GM12878 (cell line): ENCODE data around the gene CHCT1. TPM values are rescaled to one million over a fixed set of nuclear protein-coding genes. Genes with fewer than 3 reads are reported as not detected.

Experiments
- ATAC-seq: fragments of 200-7000 bp; cut with Tn5 transposase; 3 replicates; pipeline ENCODE4 v1.9.1; 2020; ENCODE audit warnings: mild to moderate bottlenecking, moderate library complexity
- BruUV-seq: library from RNA; stranded (reverse); fragments of 400-500 nt; replicated peaks from 2 replicates; lab custom pipeline; 2021; lab: Mats Ljungman, UMichigan
- CTCF ChIA-PET: fragments of 300-600 bp; sonication (Branson Sonifier 250); formaldehyde crosslinking; extraction: SDS; loops from one replicate; lab custom pipeline; 2021; ENCODE audit warnings: inconsistent platforms; lab: Yijun Ruan, JAX
- POLR2A ChIA-PET: fragments of 350-600 bp; formaldehyde crosslinking; extraction: SDS; loops from one replicate; lab custom pipeline; 2021; ENCODE audit warnings: inconsistent platforms; lab: Charles Lee
- RAD21 ChIA-PET: fragments of 300-600 bp; sonication (Branson Sonifier 250); formaldehyde crosslinking; loops from one replicate; lab custom pipeline; 2023; ENCODE audit warnings: antibody characterized with exemption; ENCODE audit not compliant: unreplicated experiment; lab: Charles Lee
- SMC1A ChIA-PET: fragments of 300-600 bp; sonication (Branson Sonifier 250); formaldehyde crosslinking; loops from one replicate; lab custom pipeline; 2023; ENCODE audit not compliant: unreplicated experiment, uncharacterized antibody; lab: Charles Lee
- DNase-seq: peaks from one replicate; pipeline ENCODE4 v3.0.0-alpha.2; 2011; ENCODE audit warnings: low read depth, low spot score
- FAIRE-seq: peaks from 3 replicates; lab custom pipeline; 2011; peaks lifted over from hg19 to GRCh38; lab: Jason Lieb, UNC
- H2AFZ ChIP-seq: 2 replicates; pipeline ENCODE4 v1.6.0; 2011; ENCODE audit warnings: low read depth, low read length, control low read depth; ENCODE audit not compliant: control insufficient read depth
- H3K27ac ChIP-seq: 2 replicates; pipeline ENCODE4 v1.5.1; 2011; ENCODE audit warnings: control low read depth; ENCODE audit not compliant: control insufficient read depth, insufficient read depth
- H3K27me3 ChIP-seq, 2 experiments: replicated peaks in 1 of 2; 2 replicates each; pipeline versions ENCODE4 v1.6.0 to v1.6.1; 2011; ENCODE audit warnings: low read length in 1 of 2; ENCODE audit not compliant: control insufficient read depth in 2 of 2, insufficient read depth in 2 of 2
- H3K36me3 ChIP-seq, 2 experiments: 2 replicates each; pipeline ENCODE4 v1.5.1; 2011; ENCODE audit warnings: low read length in 1 of 2; ENCODE audit not compliant: control insufficient read depth in 2 of 2, insufficient read depth in 2 of 2
- H3K4me1 ChIP-seq: 2 replicates; pipeline ENCODE4 v1.6.1; 2011; ENCODE audit warnings: mild to moderate bottlenecking, low read length, moderate library complexity, mixed read lengths; ENCODE audit not compliant: control insufficient read depth, insufficient read depth
- H3K4me2 ChIP-seq: 2 replicates; pipeline ENCODE4 v1.6.0; 2011; ENCODE audit warnings: control low read depth; ENCODE audit not compliant: control insufficient read depth, insufficient read depth
- H3K4me3 ChIP-seq: fragments of 200-600 bp; sonication (generic); 2 replicates; pipeline ENCODE4 v1.5.1; 2016
- H3K79me2 ChIP-seq: 2 replicates; pipeline ENCODE4 v1.6.0; 2011; ENCODE audit warnings: low read length; ENCODE audit not compliant: control insufficient read depth, insufficient read depth
- H3K9ac ChIP-seq: 2 replicates; pipeline ENCODE4 v1.8.0; 2011; ENCODE audit warnings: low read length, control low read depth, mixed read lengths; ENCODE audit not compliant: control insufficient read depth, insufficient read depth
- H3K9me3 ChIP-seq: replicated peaks from 3 replicates; pipeline ENCODE4 v1.5.1; 2011; ENCODE audit warnings: mild to moderate bottlenecking, low read length; ENCODE audit not compliant: control insufficient read depth, insufficient read depth
- H4K20me1 ChIP-seq: 2 replicates; pipeline ENCODE4 v1.6.0; 2011; ENCODE audit not compliant: control insufficient read depth, insufficient read depth
- ATF7 ChIP-seq: fragments of 450-650 bp; IDR thresholded peaks from 2 replicates; pipeline ENCODE4 v1.6.1; 2016; ENCODE audit warnings: low read depth, mild to moderate bottlenecking
- CHD4 ChIP-seq: fragments of 200-600 bp; sonication (generic); IDR thresholded peaks from 2 replicates; pipeline ENCODE4 v1.6.1; 2016; ENCODE audit warnings: mild to moderate bottlenecking
- DPF2 ChIP-seq: fragments of 450-650 bp; IDR thresholded peaks from 2 replicates; pipeline ENCODE4 v1.6.1; 2017; ENCODE audit warnings: mild to moderate bottlenecking
- FOXM1 ChIP-seq: IDR thresholded peaks from 2 replicates; pipeline ENCODE4 v1.6.1; 2012; ENCODE audit warnings: low read depth, mild to moderate bottlenecking, inconsistent platforms, low read length, moderate library complexity
- IKZF2 ChIP-seq, 2 experiments: fragments of 450-650 bp; IDR thresholded peaks; 2 replicates each; pipeline ENCODE4 v1.6.1; 2017; ENCODE audit warnings: mild to moderate bottlenecking in 2 of 2, moderate library complexity in 2 of 2
- NR2F1 ChIP-seq: fragments of 450-650 bp; conservative IDR thresholded peaks from 2 replicates; pipeline ENCODE4 v1.6.1; 2017; ENCODE audit warnings: mild to moderate bottlenecking
- SPI1 ChIP-seq: IDR thresholded peaks from 2 replicates; pipeline ENCODE4 v1.6.1; 2011; ENCODE audit warnings: low read depth, mild to moderate bottlenecking, low read length, moderate library complexity, borderline replicate concordance; ENCODE audit not compliant: insufficient read depth
- SRF ChIP-seq, 2 experiments: IDR thresholded peaks; 2 replicates each; pipeline ENCODE4 v1.6.1; 2011; ENCODE audit warnings: low read depth in 2 of 2, low read length in 2 of 2, mild to moderate bottlenecking in 1 of 2, moderate library complexity in 1 of 2
- ZNF217 ChIP-seq: fragments of 450-650 bp; IDR thresholded peaks from 2 replicates; pipeline ENCODE4 v1.6.1; 2017; ENCODE audit warnings: antibody characterized with exemption, mild to moderate bottlenecking
- WGBS: methylation state at CpG from one replicate; pipeline ENCODE4 v1.1.6; 2016; ENCODE audit warnings: low lambda C conversion rate; ENCODE audit not compliant: insufficient replicate concordance, insufficient coverage; ENCODE audit errors: missing lambda C conversion rate; 5-methylcytosine and 5-hydroxymethylcytosine counted together
- in situ Hi-C: fragments of 300-500 bp; cut with MboI; formaldehyde crosslinking; loops from 9 replicates; pipeline ENCODE4 v1.14.3; 2018; ENCODE audit warnings: mixed read lengths
- intact Hi-C: fragments of 100-400 bp; cut with micrococcal nuclease; formaldehyde crosslinking; loops from one replicate; pipeline ENCODE4 v1.14.2; 2022; ENCODE audit not compliant: unreplicated experiment
- polyA plus RNA-seq, 11 experiments: library from polyadenylated mRNA; depleted of rRNA in 4 of 11; unstranded in 6 of 11; stranded (reverse) in 5 of 11; fragments of >200 nt; fragmentation: Nextera tagmentation in 4 of 11; fragmentation: Illumina TruSeq in 1 of 11; extraction: Ambion mirVana in 4 of 11; extraction: Trizol in 1 of 11; gene quantifications; 1 replicate in 1 of 11; 2 replicates in 10 of 11; pipeline versions ENCODE4 v1.2.1 to v1.2.3, GENCODE V29; 2011 to 2016; ENCODE audit warnings: inconsistent platforms in 2 of 11, missing spikeins in 2 of 11, low read depth in 1 of 11
- total RNA-seq, 4 experiments: library from RNA; depleted of rRNA in 3 of 4; stranded (reverse); fragments of >200 nt in 3 of 4; fragmentation: Illumina TruSeq in 1 of 4; extraction: Trizol in 1 of 4; gene quantifications; 2 replicates each; pipeline versions ENCODE4 v1.2.1 to v1.2.3, GENCODE V29; 2013 to 2021
- TF ChIP-seq, protein P1 (sequence below): fragments of 450-650 bp; conservative IDR thresholded peaks from 2 replicates; pipeline ENCODE4 v1.6.1; 2017; ENCODE audit warnings: mild to moderate bottlenecking, moderate library complexity
- TF ChIP-seq, protein P2 (sequence below): fragments of 450-650 bp; IDR thresholded peaks from 2 replicates; pipeline ENCODE4 v1.6.1; 2017; ENCODE audit warnings: low read depth, mild to moderate bottlenecking, moderate library complexity
- TF ChIP-seq, protein P3 (sequence below): IDR thresholded peaks from 2 replicates; pipeline ENCODE4 v1.6.1; 2012; ENCODE audit warnings: low read depth, low read length, improper control_type of control experiment
- TF ChIP-seq, protein P4 (sequence below): fragments of 450-650 bp; IDR thresholded peaks from 2 replicates; pipeline ENCODE4 v1.6.1; 2017; ENCODE audit warnings: mild to moderate bottlenecking, moderate library complexity

CHCT1 gene
- total and polyA plus RNA-seq, 10 of the 15 experiments (the other 5 are each of a cell fraction or from before 2014, with no cell fraction given) = 0.23 to 0.35 TPM; not detected in 8

DNA sequence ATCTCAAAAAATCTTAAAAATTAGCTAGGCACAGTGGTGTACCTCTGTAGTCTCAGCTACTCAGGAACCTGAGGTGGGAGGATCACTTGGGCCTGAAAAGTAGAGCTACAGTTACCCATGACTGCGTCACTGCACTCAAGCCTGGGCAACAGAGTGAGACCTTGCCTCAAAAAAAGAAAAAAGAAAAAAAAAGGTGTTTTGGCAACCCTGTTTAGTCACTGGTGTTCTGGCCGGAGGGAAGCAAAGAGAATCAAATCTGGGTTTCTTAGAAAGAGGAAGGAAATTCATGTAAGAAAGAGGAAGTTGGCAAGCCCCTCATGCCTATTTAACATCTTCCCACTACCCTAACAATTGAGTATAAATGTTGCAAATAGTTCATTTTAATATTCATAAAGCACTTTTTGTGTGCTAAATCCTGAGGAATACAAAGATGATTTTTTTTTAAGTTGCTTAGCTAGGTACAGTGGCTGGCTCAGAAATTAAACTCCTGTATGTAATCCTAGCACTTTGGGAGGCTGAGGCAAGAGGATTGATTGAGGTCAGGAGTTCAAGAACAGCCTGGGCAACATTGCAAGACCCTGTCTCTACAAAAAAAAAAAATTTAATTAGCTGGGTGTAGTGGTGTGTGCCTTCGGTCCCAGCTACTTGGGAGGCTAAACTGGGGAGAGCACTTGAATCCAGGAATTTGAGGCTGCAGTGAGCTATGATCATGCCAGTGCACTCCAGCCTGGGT lies 23.9 kb upstream of the CHCT1 start:
- Histone ChIP-seq H4K20me1 (no peaks in the 10 kb centered on the region), H3K9ac (0 out of 2 replicates have a peak overlapping the region, but pooled peaks have one; percentile 7), H3K27ac (peak overlapping the region; percentile 49), H3K79me2 (no peaks in the 10 kb centered on the region), H3K4me3 (no peak overlapping the region), H3K36me3 (no peaks in the 10 kb centered on the region), H3K9me3 (no peaks in the 10 kb centered on the region), H3K27me3 (no peaks in the 10 kb centered on the region), H3K4me1 (peaks cover 7% of the 10 kb centered on the region), H2AFZ (peak overlapping the region; percentile 59), H3K4me2 (no peak overlapping the region; the same call in 1 of the 2 replicates)
- in situ Hi-C loops (no loop called here), intact Hi-C loops (no loop called here)
- WGBS = 8% methylated on average over 3 of the region's 3 CpGs
- no peak for FAIRE-seq
- DNase-seq = peak; percentile 71
- no TSS peak for BruUV-seq
- ChIA-PET CTCF (interaction anchor here (0.9 to 1.8 kb wide), 12 partner anchors 8 to 257 kb away, joined by 3 to 5 read pairs (median 4); no protein-coding TSS in a partner anchor), SMC1A (interaction anchor here (0.9 to 3.9 kb wide), 10 partner anchors 8 to 167 kb away, joined by 3 to 32 read pairs (median 4); no protein-coding TSS in a partner anchor), RAD21 (interaction anchor here (0.7 to 4.6 kb wide), 8 partner anchors 8 to 227 kb away, joined by 3 to 23 read pairs (median 4); no protein-coding TSS in a partner anchor), POLR2A (interaction anchor here (0.7 to 1.9 kb wide), 3 partner anchors 9 to 84 kb away, joined by 3 to 5 read pairs (median 3); no protein-coding TSS in a partner anchor)
- peak; percentile 87 for ATAC-seq
- TF ChIP-seq NR2F1 (peak; percentile 61; the same call in 1 of the 2 replicates), DPF2 (peak; percentile 42; the same call in 1 of the 2 replicates), FOXM1 (no peak), CHD4 (no peak), SPI1 (peak; percentile 73), IKZF2 (IDR thresholded peaks at IDR 0.05) (peak; percentile 72 to 75; a peak in 3 of 4 replicates), ATF7 (peak; percentile 71), SRF (IDR thresholded peaks at IDR 0.05; ENCODE audit: low read depth in 2 of 2, low read length in 2 of 2) (no peak), ZNF217 (0 out of 2 replicates have a peak, but pooled peaks have one; percentile 44)
- TF ChIP-seq, protein P1, sequence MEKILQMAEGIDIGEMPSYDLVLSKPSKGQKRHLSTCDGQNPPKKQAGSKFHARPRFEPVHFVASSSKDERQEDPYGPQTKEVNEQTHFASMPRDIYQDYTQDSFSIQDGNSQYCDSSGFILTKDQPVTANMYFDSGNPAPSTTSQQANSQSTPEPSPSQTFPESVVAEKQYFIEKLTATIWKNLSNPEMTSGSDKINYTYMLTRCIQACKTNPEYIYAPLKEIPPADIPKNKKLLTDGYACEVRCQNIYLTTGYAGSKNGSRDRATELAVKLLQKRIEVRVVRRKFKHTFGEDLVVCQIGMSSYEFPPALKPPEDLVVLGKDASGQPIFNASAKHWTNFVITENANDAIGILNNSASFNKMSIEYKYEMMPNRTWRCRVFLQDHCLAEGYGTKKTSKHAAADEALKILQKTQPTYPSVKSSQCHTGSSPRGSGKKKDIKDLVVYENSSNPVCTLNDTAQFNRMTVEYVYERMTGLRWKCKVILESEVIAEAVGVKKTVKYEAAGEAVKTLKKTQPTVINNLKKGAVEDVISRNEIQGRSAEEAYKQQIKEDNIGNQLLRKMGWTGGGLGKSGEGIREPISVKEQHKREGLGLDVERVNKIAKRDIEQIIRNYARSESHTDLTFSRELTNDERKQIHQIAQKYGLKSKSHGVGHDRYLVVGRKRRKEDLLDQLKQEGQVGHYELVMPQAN = no peak; the same call in 1 of the 2 replicates
- TF ChIP-seq, protein P2, sequence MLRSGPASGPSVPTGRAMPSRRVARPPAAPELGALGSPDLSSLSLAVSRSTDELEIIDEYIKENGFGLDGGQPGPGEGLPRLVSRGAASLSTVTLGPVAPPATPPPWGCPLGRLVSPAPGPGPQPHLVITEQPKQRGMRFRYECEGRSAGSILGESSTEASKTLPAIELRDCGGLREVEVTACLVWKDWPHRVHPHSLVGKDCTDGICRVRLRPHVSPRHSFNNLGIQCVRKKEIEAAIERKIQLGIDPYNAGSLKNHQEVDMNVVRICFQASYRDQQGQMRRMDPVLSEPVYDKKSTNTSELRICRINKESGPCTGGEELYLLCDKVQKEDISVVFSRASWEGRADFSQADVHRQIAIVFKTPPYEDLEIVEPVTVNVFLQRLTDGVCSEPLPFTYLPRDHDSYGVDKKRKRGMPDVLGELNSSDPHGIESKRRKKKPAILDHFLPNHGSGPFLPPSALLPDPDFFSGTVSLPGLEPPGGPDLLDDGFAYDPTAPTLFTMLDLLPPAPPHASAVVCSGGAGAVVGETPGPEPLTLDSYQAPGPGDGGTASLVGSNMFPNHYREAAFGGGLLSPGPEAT = peak; percentile 29; the same call in 1 of the 2 replicates
- TF ChIP-seq, protein P3, sequence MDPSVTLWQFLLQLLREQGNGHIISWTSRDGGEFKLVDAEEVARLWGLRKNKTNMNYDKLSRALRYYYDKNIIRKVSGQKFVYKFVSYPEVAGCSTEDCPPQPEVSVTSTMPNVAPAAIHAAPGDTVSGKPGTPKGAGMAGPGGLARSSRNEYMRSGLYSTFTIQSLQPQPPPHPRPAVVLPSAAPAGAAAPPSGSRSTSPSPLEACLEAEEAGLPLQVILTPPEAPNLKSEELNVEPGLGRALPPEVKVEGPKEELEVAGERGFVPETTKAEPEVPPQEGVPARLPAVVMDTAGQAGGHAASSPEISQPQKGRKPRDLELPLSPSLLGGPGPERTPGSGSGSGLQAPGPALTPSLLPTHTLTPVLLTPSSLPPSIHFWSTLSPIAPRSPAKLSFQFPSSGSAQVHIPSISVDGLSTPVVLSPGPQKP = no peak
- TF ChIP-seq, protein P4, sequence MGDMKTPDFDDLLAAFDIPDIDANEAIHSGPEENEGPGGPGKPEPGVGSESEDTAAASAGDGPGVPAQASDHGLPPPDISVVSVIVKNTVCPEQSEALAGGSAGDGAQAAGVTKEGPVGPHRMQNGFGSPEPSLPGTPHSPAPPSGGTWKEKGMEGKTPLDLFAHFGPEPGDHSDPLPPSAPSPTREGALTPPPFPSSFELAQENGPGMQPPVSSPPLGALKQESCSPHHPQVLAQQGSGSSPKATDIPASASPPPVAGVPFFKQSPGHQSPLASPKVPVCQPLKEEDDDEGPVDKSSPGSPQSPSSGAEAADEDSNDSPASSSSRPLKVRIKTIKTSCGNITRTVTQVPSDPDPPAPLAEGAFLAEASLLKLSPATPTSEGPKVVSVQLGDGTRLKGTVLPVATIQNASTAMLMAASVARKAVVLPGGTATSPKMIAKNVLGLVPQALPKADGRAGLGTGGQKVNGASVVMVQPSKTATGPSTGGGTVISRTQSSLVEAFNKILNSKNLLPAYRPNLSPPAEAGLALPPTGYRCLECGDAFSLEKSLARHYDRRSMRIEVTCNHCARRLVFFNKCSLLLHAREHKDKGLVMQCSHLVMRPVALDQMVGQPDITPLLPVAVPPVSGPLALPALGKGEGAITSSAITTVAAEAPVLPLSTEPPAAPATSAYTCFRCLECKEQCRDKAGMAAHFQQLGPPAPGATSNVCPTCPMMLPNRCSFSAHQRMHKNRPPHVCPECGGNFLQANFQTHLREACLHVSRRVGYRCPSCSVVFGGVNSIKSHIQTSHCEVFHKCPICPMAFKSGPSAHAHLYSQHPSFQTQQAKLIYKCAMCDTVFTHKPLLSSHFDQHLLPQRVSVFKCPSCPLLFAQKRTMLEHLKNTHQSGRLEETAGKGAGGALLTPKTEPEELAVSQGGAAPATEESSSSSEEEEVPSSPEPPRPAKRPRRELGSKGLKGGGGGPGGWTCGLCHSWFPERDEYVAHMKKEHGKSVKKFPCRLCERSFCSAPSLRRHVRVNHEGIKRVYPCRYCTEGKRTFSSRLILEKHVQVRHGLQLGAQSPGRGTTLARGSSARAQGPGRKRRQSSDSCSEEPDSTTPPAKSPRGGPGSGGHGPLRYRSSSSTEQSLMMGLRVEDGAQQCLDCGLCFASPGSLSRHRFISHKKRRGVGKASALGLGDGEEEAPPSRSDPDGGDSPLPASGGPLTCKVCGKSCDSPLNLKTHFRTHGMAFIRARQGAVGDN = 0 out of 2 replicates have a peak, but pooled peaks have one; percentile 13
